Panc1 (cell line): ENCODE results near the gene EIF6. TPM values are rescaled to one million over a fixed set of nuclear protein-coding genes. Genes with fewer than 3 reads are reported as not detected.
A peak's percentile ranks its signal among the peaks of the same experiment; 100 is the strongest.

Experiments used
- ATAC-seq: fragments of 200-7000 bp; cut with Tn5 transposase; 2 replicates; pipeline ENCODE4 v1.9.1; 2020; ENCODE audit warnings: mild to moderate bottlenecking, moderate library complexity
- BruUV-seq: library from RNA; stranded (reverse); fragments of 400-500 nt; replicated peaks from 2 replicates; lab custom pipeline; 2021; lab: Mats Ljungman, UMichigan
- CTCF ChIA-PET: fragments of 300-600 bp; sonication (Branson Sonifier 250); formaldehyde crosslinking; loops from one replicate; lab custom pipeline; 2022; ENCODE audit warnings: antibody characterized with exemption; lab: Charles Lee
- POLR2A ChIA-PET: fragments of 300-600 bp; sonication (Branson Sonifier 250); formaldehyde crosslinking; loops from one replicate; lab custom pipeline; 2022; ENCODE audit warnings: antibody characterized with exemption; lab: Charles Lee
- DNase-seq: peaks from one replicate; pipeline ENCODE4 v3.0.0-alpha.2; 2010; ENCODE audit warnings: low read depth, low spot score
- H3K27ac ChIP-seq: 2 replicates; pipeline ENCODE4 v1.5.1; 2011; ENCODE audit warnings: mild to moderate bottlenecking, low read length, inconsistent platforms
- H3K27me3 ChIP-seq: fragments of 200-500 bp; sonication (Bioruptor generic); 2 replicates; pipeline ENCODE4 v1.6.0; 2014; ENCODE audit warnings: low read length, inconsistent platforms; ENCODE audit not compliant: control insufficient read depth, insufficient read depth
- H3K36me3 ChIP-seq: fragments of 200-500 bp; sonication (Bioruptor generic); 2 replicates; pipeline ENCODE4 v1.5.1; 2014; ENCODE audit warnings: inconsistent platforms, mild to moderate bottlenecking, low read length, moderate library complexity; ENCODE audit not compliant: control insufficient read depth, insufficient read depth
- H3K4me1 ChIP-seq: 2 replicates; pipeline ENCODE4 v1.5.1; 2011; ENCODE audit warnings: inconsistent platforms, mild to moderate bottlenecking, low read length, moderate library complexity; ENCODE audit not compliant: control insufficient read depth, insufficient read depth
- H3K4me3 ChIP-seq, 2 experiments: 2 replicates each; pipeline ENCODE4 v1.5.1; 2011 to 2012; ENCODE audit warnings: low read depth in 2 of 2, low read length in 2 of 2, mild to moderate bottlenecking in 2 of 2, inconsistent platforms in 1 of 2, moderate library complexity in 1 of 2
- H3K9me3 ChIP-seq: fragments of 200-500 bp; sonication (Bioruptor generic); 2 replicates; pipeline ENCODE4 v1.5.1; 2014; ENCODE audit warnings: low read depth, mild to moderate bottlenecking, inconsistent platforms, low read length, moderate library complexity; ENCODE audit not compliant: control insufficient read depth, insufficient read depth
- POLR2AphosphoS5 ChIP-seq: IDR thresholded peaks from 2 replicates; pipeline ENCODE4 v1.6.1; 2012; ENCODE audit warnings: mild to moderate bottlenecking, low read depth, low read length, moderate library complexity
- SIN3A ChIP-seq: IDR thresholded peaks from 2 replicates; pipeline ENCODE4 v1.6.1; 2012; ENCODE audit warnings: low read depth, mild to moderate bottlenecking, low read length, moderate library complexity, borderline replicate concordance; ENCODE audit not compliant: insufficient read depth
- TCF7L2 ChIP-seq: IDR thresholded peaks from 2 replicates; pipeline ENCODE4 v1.6.1; 2011; ENCODE audit warnings: mild to moderate bottlenecking, low read depth, low read length, inconsistent platforms
- in situ Hi-C: cut with HindIII; loops from 2 replicates; pipeline ENCODE4 v1.10.0; 2016; ENCODE audit warnings: low sequenced_read_pairs, low pct_unique_long_range_greater_than_20kb
- intact Hi-C: fragments of 100-400 bp; cut with micrococcal nuclease; formaldehyde crosslinking; loops from one replicate; pipeline ENCODE4 v1.10.0; 2022; ENCODE audit not compliant: unreplicated experiment
- total RNA-seq: library from RNA; stranded (reverse); gene quantifications from one replicate; pipeline ENCODE4 v1.2.1, GENCODE V29; 2021; ENCODE audit not compliant: unreplicated experiment
- TF ChIP-seq, protein P1 (sequence below): fragments of 450-650 bp; IDR thresholded peaks from 2 replicates; pipeline ENCODE4 v1.5.1; 2017; ENCODE audit warnings: mild to moderate bottlenecking
- TF ChIP-seq, protein P2 (sequence below), 2 experiments: IDR thresholded peaks; 2 replicates each; pipeline ENCODE4 v1.6.1; 2011 to 2012; ENCODE audit warnings: low read depth in 2 of 2, control low read depth in 1 of 2, low read length in 1 of 2, mild to moderate bottlenecking in 1 of 2, moderate library complexity in 1 of 2; ENCODE audit not compliant: insufficient read depth in 1 of 2

EIF6 gene
- total RNA-seq, 1 experiment from 2014 or later = 258 TPM

DNA sequence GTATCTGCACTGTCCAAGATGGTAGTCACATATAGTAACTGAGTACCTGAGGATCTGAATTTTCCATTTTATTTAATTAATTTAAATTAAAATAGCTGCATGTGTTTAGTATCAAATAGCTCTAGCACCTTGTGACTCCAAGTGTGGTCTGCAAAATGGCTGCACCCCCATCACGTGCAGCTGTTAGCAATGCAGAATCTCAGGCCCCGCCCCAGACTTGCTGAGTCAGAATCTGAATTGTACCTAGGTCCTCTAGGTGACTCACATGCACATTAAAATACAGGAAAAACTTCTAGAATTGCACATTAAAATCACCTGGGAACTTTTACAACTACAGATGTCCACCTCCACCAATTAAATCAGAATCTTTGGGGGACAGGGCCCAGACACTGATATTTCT, 26.8 kb upstream of the EIF6 start:
- CTCF ChIA-PET = no interaction called here
- no peak overlapping the region for H3K4me3 ChIP-seq

DNA sequence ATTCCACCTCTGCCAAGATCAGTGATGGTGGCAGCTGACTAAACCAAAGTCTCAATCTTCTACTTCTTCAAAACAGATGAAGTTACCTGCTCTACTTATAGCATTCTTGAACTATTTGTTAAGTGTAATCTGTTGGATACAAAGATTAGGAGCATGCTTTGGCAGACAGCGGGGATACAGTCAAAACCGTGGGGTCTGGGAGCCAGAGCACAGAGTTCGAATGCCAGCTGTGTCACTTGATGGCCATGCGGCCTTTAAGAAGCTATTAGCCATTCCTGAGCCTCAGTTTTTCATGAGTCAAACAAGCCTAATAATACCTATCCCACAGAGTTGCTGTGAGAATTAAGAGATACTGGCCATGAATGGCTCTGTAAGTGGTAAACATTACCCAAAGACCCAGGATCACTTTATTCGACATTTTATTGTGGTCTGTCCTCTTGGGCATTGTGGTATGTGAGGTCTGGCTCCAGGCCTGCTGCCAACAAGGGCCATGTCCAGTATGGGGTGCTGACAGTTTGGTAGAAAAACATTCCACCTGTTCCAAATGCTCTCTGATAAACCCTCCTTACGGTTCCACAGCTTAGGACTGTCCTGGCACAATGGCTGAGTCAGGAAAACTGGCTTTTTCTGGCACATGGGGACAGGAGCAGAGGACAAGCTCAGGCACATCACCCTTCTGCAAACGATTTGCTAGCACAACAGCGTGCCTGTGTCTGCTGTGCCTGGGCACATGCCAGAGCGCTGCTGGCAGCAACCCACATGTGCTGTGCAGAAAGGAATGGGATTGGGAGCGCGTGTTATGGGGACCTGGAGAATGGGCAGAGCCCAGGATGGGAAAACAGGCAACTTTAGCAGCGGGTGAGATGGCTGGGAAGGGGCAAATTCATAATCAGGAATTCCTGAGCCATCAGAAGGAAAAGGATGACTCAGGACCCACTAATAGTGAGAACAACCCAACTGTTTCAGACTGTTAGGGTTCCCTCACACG, 23.4 kb upstream of the EIF6 start:
- ATAC-seq (peak; percentile 7; the same call in 1 of the 2 replicates), DNase-seq (no peak)
- POLR2A ChIA-PET = no interaction called here

More for the DNA sequence above, 26.8 kb upstream of the EIF6 start:
- ATAC-seq = no peak
- POLR2A ChIA-PET = interaction anchor here (0.6 kb wide), 1 partner anchor 20 kb away, joined by 4 read pairs; no protein-coding TSS in a partner anchor
- TF ChIP-seq, protein P1, sequence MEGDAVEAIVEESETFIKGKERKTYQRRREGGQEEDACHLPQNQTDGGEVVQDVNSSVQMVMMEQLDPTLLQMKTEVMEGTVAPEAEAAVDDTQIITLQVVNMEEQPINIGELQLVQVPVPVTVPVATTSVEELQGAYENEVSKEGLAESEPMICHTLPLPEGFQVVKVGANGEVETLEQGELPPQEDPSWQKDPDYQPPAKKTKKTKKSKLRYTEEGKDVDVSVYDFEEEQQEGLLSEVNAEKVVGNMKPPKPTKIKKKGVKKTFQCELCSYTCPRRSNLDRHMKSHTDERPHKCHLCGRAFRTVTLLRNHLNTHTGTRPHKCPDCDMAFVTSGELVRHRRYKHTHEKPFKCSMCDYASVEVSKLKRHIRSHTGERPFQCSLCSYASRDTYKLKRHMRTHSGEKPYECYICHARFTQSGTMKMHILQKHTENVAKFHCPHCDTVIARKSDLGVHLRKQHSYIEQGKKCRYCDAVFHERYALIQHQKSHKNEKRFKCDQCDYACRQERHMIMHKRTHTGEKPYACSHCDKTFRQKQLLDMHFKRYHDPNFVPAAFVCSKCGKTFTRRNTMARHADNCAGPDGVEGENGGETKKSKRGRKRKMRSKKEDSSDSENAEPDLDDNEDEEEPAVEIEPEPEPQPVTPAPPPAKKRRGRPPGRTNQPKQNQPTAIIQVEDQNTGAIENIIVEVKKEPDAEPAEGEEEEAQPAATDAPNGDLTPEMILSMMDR = no peak
- Histone ChIP-seq H3K4me1 (peaks cover 55% of the 10 kb centered on the region), H3K9me3 (no peaks in the 10 kb centered on the region), H3K27ac (peak overlapping the region; percentile 86), H3K27me3 (no peaks in the 10 kb centered on the region), H3K36me3 (no peaks in the 10 kb centered on the region)
- peak; percentile 88 for DNase-seq
- intact Hi-C loops (no loop called here), in situ Hi-C loops (no loop called here)
- no TSS peak for BruUV-seq

More for the DNA sequence above, 23.4 kb upstream of the EIF6 start:
- no peaks in the 10 kb centered on the region for H3K9me3 ChIP-seq
- CTCF ChIA-PET = interaction anchor here (0.6 to 2.0 kb wide), 4 partner anchors 10 to 131 kb away, joined by 3 to 9 read pairs (median 7); partner anchors contain the start of gene GDF5
- TF ChIP-seq, protein P2, sequence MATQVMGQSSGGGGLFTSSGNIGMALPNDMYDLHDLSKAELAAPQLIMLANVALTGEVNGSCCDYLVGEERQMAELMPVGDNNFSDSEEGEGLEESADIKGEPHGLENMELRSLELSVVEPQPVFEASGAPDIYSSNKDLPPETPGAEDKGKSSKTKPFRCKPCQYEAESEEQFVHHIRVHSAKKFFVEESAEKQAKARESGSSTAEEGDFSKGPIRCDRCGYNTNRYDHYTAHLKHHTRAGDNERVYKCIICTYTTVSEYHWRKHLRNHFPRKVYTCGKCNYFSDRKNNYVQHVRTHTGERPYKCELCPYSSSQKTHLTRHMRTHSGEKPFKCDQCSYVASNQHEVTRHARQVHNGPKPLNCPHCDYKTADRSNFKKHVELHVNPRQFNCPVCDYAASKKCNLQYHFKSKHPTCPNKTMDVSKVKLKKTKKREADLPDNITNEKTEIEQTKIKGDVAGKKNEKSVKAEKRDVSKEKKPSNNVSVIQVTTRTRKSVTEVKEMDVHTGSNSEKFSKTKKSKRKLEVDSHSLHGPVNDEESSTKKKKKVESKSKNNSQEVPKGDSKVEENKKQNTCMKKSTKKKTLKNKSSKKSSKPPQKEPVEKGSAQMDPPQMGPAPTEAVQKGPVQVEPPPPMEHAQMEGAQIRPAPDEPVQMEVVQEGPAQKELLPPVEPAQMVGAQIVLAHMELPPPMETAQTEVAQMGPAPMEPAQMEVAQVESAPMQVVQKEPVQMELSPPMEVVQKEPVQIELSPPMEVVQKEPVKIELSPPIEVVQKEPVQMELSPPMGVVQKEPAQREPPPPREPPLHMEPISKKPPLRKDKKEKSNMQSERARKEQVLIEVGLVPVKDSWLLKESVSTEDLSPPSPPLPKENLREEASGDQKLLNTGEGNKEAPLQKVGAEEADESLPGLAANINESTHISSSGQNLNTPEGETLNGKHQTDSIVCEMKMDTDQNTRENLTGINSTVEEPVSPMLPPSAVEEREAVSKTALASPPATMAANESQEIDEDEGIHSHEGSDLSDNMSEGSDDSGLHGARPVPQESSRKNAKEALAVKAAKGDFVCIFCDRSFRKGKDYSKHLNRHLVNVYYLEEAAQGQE (IDR thresholded peaks at IDR 0.05; ENCODE audit: insufficient read depth in 1 of 2, low read depth in 2 of 2, low read length in 1 of 2) = no peak
- TF ChIP-seq, protein P1 = no peak
- TF ChIP-seq TCF7L2 (no peak), POLR2AphosphoS5 (no peak), SIN3A (no peak)
- intact Hi-C loops (no loop called here), in situ Hi-C loops (no loop called here)
- H3K36me3 ChIP-seq = no peaks in the 10 kb centered on the region; the same call in 1 of the 2 replicates
- H3K4me1 ChIP-seq = peaks cover 85% of the 10 kb centered on the region
- peak overlapping the region; percentile 97 for H3K27ac ChIP-seq
- BruUV-seq = no TSS peak
- no peak overlapping the region for H3K4me3 ChIP-seq
- H3K27me3 ChIP-seq = no peaks in the 10 kb centered on the region
